Measurements from ENCODE around the gene SMURF1. TPM values are rescaled to one million over a fixed set of nuclear protein-coding genes. Genes with fewer than 3 reads are reported as not detected.

SMURF1 gene
- total and polyA plus RNA-seq, 9 donors = 7.3 to 11.2 (median 8.4) TPM

DNA sequence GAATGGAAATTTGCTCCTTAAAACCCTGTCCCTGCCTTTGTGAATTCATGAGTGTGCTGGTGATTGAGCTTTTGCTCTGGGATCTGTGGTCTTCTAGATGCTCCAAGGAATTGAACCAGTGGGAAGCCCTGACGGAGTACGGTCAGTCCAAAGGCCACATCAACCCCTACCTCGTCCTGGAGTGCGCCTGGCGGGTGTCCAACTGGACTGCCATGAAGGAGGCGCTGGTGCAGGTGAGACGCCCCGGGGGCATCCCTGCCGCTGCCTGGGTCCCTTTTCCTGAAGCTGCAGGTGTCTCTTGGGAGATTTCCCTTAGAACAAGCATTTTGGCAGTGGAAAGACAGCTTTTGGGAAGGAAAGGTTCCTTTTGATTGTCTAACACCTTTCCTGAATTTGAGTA, 165.2 kb downstream of the SMURF1 start:
- Histone ChIP-seq H3K36me3 (ENCODE audit: control insufficient read depth, insufficient read depth, low read length) (peaks cover 85% of the 10 kb centered on the region), H3K4me3 (ENCODE audit: low read length) (no peak overlapping the region), H3K4me1 (ENCODE audit: control insufficient read depth, insufficient read depth, low read length) (no peaks in the 10 kb centered on the region), H3K27ac (ENCODE audit: low read length) (no peak overlapping the region), H3K9me3 (replicated peaks; ENCODE audit: control insufficient read depth, low read depth, low read length) (no peaks in the 10 kb centered on the region), H3K27me3 (ENCODE audit: control insufficient read depth, insufficient read depth, low read length) (no peaks in the 10 kb centered on the region)
- WGBS (ENCODE audit: insufficient coverage) = 93% methylated on average over 8 of the region's 9 CpGs
- DNase-seq = no peak

Other genes with a start within 250 kb of the SMURF1 start
- not detected for gene KPNA7, start 64.0 kb upstream of the SMURF1 start, total RNA-seq
- not detected for gene KPNA7, start 64.0 kb upstream of the SMURF1 start, polyA plus RNA-seq (ENCODE audit: insufficient read depth in 1 of 8, insufficient read length in 8 of 8, low replicate concordance in 1 of 8)
- not detected for gene MYH16, start 128.7 kb upstream of the SMURF1 start, total RNA-seq
- gene MYH16, start 128.7 kb upstream of the SMURF1 start, polyA plus RNA-seq (ENCODE audit: insufficient read depth in 1 of 8, insufficient read length in 8 of 8, low replicate concordance in 1 of 8) = under 1 TPM; 0.11 to 0.56 (median 0.22) TPM
- 54.6 TPM for gene ARPC1A, start 181.8 kb upstream of the SMURF1 start, total RNA-seq
- 10 to 100 TPM; 55.1 to 90.3 (median 66.6) TPM for gene ARPC1A, start 181.8 kb upstream of the SMURF1 start, polyA plus RNA-seq (ENCODE audit: insufficient read depth in 1 of 8, insufficient read length in 8 of 8, low replicate concordance in 1 of 8)
- gene ARPC1B, start 230.6 kb upstream of the SMURF1 start, total RNA-seq = 51.3 TPM
- gene ARPC1B, start 230.6 kb upstream of the SMURF1 start, polyA plus RNA-seq (ENCODE audit: insufficient read depth in 1 of 8, insufficient read length in 8 of 8, low replicate concordance in 1 of 8) = 10 to 100 TPM; 39.6 to 66.7 (median 50.2) TPM